H1 (cell line): ENCODE data around the gene SRSF3. TPM values are rescaled to one million over a fixed set of nuclear protein-coding genes. Genes with fewer than 3 reads are reported as not detected.

Source experiments
- CHD2 ChIP-seq: IDR thresholded peaks from 2 replicates; pipeline ENCODE4 v1.6.1; 2012; ENCODE audit warnings: low read length, improper control_type of control experiment
- CREB1 ChIP-seq: IDR thresholded peaks from 2 replicates; pipeline ENCODE4 v1.6.1; 2012; ENCODE audit warnings: inconsistent platforms
- FOSL1 ChIP-seq: IDR thresholded peaks from 2 replicates; pipeline ENCODE4 v1.6.1; 2011; ENCODE audit warnings: mild to moderate bottlenecking, low read depth, low read length, moderate library complexity; ENCODE audit not compliant: insufficient read depth
- HDAC2 ChIP-seq, 2 experiments: fragments of 300-600 bp in 1 of 2; sonication (generic) in 1 of 2; IDR thresholded peaks; 2 replicates each; pipeline ENCODE4 v1.6.1; 2011 to 2012; ENCODE audit warnings: low read depth in 2 of 2, low read length in 2 of 2, mild to moderate bottlenecking in 2 of 2, moderate library complexity in 2 of 2, borderline replicate concordance in 1 of 2, inconsistent platforms in 1 of 2
- HDAC6 ChIP-seq: IDR thresholded peaks from one replicate; pipeline ENCODE4 v1.7.1; 2012; ENCODE audit warnings: low read depth, mild to moderate bottlenecking, inconsistent platforms, low read length, moderate library complexity
- JUN ChIP-seq: IDR thresholded peaks from 2 replicates; pipeline ENCODE4 v1.6.1; 2011; ENCODE audit warnings: low read depth, mild to moderate bottlenecking, improper control_type of control experiment, low read length
- SIX5 ChIP-seq: IDR thresholded peaks from 2 replicates; pipeline ENCODE4 v1.6.1; 2011; ENCODE audit warnings: mild to moderate bottlenecking, low read depth, low read length
- USF2 ChIP-seq: IDR thresholded peaks from 2 replicates; pipeline ENCODE4 v1.6.1; 2011; ENCODE audit warnings: low read length, improper control_type of control experiment
- YY1 ChIP-seq: IDR thresholded peaks from 2 replicates; pipeline ENCODE4 v1.6.1; 2011; ENCODE audit warnings: low read depth, mild to moderate bottlenecking, low read length
- polyA plus RNA-seq, 7 experiments: library from polyadenylated mRNA; depleted of rRNA in 3 of 7; stranded (reverse) in 5 of 7; unstranded in 2 of 7; fragments of >200 nt in 5 of 7; fragments of 200-250 nt in 2 of 7; gene quantifications; 1 replicate in 5 of 7; 2 replicates in 1 of 7; 4 replicates in 1 of 7; pipeline versions ENCODE4 v1.2.1 to v1.2.3, GENCODE V29; 2011 to 2013; ENCODE audit warnings: missing spikeins in 2 of 7, mixed read lengths in 2 of 7
- total RNA-seq: library from RNA; stranded (reverse); fragmentation: NEBNext Ultra II Directional; extraction: Animal tissue kit (Norgen Biotek cat#: 25700); gene quantifications from 2 replicates; pipeline ENCODE4 v1.2.1, GENCODE V29; 2021

Gene SRSF3
- total and polyA plus RNA-seq, 2 of the 8 experiments (the other 6 are each of a cell fraction or from before 2014, with no cell fraction given) = 471 to 689 TPM

- TF ChIP-seq HDAC2 (IDR thresholded peaks at IDR 0.05; ENCODE audit: borderline replicate concordance in 1 of 2, low read depth in 2 of 2, low read length in 2 of 2) (no peak), CREB1 (peak; percentile 87), JUN (no peak), FOSL1 (no peak), USF2 (peak; percentile 77), SIX5 (no peak), CHD2 (peak; percentile 67), YY1 (peak; percentile 99), HDAC6 (no peak)
Observed at GRCh38 chr6:36594029-36594815, at the start of gene SRSF3 (continued).
